Adrenal gland (tissue), 5 donors: ENCODE data around the gene CROT.

Experiments
- POLR2A ChIP-seq, 2 donors: fragments of 450-650 bp; IDR thresholded peaks; one replicate each; pipeline ENCODE4 v1.6.1; 2017; ENCODE audit warnings: antibody characterized with exemption in 2 of 2, mild to moderate bottlenecking in 2 of 2, moderate library complexity in 1 of 2
- TF ChIP-seq, protein P1 (sequence below), 6 experiments: fragments of 450-650 bp in 4 of 6; fragments of 200-600 bp in 2 of 6; sonication (generic) in 1 of 6; IDR thresholded peaks; 1 replicate in 5 of 6; 2 replicates in 1 of 6; pipeline versions ENCODE4 v1.5.1 to v1.8.0; 2016 to 2021; ENCODE audit warnings: antibody characterized with exemption in 6 of 6, mild to moderate bottlenecking in 2 of 6, moderate library complexity in 1 of 6
- donor health status: DM: no; HTN: no; CAD: no.

DNA sequence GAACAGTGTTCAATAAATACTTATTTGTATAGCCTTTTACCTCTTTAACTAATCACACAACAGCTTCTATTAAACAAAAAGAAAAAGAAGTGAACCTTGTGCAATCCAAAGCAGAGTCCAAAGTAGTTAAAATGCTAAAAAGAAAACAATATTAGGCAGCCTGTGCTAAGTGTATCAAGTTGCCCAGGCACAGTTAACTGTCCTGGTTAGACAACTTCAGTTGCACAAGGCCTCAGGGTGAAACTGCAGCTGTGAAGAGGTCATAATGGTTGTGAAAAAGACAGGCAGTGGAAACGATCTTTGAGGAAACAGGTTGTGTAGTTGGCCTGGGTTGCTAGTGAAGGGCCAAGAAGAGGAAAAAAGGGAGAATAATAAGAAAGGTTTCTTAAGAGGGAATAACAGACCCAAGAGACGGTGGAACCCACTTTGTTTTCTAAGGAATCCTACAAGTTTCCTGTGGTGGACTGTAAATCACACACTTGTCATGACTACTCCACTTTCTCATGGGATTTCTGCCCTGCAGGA is 6.0 kb upstream of the CROT start:
- TF ChIP-seq POLR2A (IDR thresholded peaks at IDR 0.05): no peak
- TF ChIP-seq, protein P1, sequence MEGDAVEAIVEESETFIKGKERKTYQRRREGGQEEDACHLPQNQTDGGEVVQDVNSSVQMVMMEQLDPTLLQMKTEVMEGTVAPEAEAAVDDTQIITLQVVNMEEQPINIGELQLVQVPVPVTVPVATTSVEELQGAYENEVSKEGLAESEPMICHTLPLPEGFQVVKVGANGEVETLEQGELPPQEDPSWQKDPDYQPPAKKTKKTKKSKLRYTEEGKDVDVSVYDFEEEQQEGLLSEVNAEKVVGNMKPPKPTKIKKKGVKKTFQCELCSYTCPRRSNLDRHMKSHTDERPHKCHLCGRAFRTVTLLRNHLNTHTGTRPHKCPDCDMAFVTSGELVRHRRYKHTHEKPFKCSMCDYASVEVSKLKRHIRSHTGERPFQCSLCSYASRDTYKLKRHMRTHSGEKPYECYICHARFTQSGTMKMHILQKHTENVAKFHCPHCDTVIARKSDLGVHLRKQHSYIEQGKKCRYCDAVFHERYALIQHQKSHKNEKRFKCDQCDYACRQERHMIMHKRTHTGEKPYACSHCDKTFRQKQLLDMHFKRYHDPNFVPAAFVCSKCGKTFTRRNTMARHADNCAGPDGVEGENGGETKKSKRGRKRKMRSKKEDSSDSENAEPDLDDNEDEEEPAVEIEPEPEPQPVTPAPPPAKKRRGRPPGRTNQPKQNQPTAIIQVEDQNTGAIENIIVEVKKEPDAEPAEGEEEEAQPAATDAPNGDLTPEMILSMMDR (IDR thresholded peaks at IDR 0.05): no peak
